Erythroblast (primary cell): Measurements from ENCODE around the gene PIGW.
"Not testable (repeated sequence)": the region's sequence is repeated elsewhere in the genome, so short reads cannot be mapped to it uniquely, and the experiment has no call there.

Experiments used
- DNase-seq, 2 experiments: peaks; one replicate each; lab custom pipeline; 2025; lab: John Stamatoyannopoulos, UW
- GATA1 ChIP-seq: IDR thresholded peaks from 2 replicates; pipeline ENCODE4 v1.6.1; 2011; ENCODE audit warnings: low read depth, mild to moderate bottlenecking, control low read depth, low read length, moderate library complexity
- POLR2A ChIP-seq: IDR thresholded peaks from 2 replicates; pipeline ENCODE4 v1.6.1; 2011; ENCODE audit warnings: mild to moderate bottlenecking, low read length

The PIGW gene

GRCh38 chr17:36501351-36501750 lies 33.4 kb upstream of the PIGW start:
- DNase-seq, result no peak
- TF ChIP-seq POLR2A, result no peak

DNA sequence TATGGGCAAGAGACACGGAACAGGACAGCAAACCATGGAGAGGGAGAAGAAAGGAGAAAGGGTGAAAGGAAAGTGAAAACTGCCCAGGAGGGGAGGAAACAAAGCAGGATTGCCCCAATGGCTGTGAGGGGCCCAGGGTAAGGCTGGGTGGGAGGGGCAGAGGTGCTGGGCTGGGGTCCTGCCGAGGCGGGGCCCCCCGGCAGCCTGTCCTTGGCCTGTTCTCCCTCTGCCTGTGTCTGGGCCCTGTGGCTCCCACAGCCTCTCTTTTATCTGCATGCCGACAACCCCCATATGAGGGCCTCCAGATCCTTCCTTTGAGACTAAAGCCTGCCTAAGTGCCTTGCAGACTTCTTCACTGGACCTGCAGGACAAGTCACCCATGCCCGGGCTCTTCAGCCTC lies 32.8 kb upstream of the PIGW start:
- no peak for TF ChIP-seq POLR2A
- TF ChIP-seq GATA1, result no peak
- no peak for DNase-seq

- no peak for TF ChIP-seq POLR2A
- no peak for TF ChIP-seq GATA1
- no peak for DNase-seq
Measured at GRCh38 chr17:36503456-36504155, 31.2 kb upstream of the PIGW start.

DNA sequence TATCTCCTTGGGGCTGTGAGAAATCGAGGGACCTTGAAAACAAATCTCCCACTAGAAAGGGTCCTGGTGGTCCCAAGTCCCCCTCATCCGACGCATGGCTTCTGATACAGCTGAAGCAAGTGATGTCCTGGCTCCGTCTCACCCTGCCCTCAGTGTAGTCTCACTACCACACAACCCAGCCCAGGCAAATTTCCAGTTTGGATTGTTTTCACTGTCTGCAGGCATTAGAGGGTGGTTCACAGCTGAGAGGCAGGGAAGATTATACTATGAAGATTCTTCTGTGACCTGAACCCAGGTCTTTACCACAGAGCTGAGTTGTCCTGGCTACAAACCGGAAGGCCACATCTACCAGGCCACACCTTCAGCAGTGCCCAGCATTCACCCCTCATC lies 30.6 kb upstream of the PIGW start:
- no peak for TF ChIP-seq GATA1
- TF ChIP-seq POLR2A, result no peak
- no peak for DNase-seq

- TF ChIP-seq POLR2A, result no peak
- no peak for TF ChIP-seq GATA1
- no peak for DNase-seq
Measured at GRCh38 chr17:36505171-36505570, 29.6 kb upstream of the PIGW start.

DNA sequence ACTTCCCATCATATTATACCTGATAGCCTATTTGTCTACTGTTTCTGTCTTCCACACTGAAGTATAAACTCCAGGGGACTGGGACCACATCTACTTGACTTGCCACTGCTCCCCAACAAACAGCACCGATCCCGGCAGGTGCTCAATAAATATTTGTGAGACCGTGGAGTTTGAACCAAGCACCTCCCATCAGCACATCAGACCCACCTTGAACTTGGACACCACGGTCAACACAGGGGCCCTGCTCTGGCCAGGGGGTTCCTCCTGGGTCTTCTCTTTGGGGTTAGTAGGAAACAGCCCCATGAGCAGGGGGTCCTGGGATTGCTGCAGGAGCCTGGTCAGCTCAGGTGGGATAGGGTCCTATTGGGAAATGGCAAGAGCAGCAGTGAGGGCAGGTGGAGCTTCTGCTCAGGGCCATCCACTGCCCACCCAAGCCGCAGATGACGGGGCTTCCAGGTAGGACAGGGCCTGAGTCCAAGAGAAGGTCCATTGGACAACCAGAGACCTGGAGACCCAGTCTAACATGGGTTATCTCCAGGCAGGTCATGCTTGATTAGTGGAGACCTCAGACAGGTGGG lies 28.4 kb upstream of the PIGW start:
- no peak for DNase-seq
- TF ChIP-seq POLR2A (no peak), GATA1 (no peak)

DNA sequence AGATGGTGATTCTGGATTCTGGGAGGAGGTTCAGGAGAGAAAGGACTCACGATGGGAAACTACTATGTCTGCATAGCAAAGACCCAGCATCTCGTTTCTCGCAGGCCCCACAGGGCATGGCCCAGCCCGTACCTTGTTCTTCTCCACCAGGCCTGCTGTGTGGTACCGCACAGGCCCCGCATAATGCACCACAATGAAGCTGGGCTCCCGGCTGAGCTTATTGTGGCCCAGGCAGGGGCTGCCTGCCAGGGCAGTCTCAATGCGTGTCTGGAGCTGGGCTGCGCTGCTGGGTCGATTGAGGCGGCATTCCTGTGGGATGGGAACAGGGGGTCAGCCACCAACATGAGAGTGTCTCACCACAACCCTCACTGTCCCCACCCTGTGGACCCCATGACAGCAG lies 28.0 kb upstream of the PIGW start:
- no peak for DNase-seq
- TF ChIP-seq GATA1 (no peak), POLR2A (no peak)

GRCh38 chr17:36507266-36507665 lies 27.5 kb upstream of the PIGW start:
- TF ChIP-seq POLR2A (no peak), GATA1 (no peak)
- no peak for DNase-seq

- DNase-seq, result not testable (repeated sequence)
Measured at GRCh38 chr17:36508439-36508838, 26.3 kb upstream of the PIGW start.

DNA sequence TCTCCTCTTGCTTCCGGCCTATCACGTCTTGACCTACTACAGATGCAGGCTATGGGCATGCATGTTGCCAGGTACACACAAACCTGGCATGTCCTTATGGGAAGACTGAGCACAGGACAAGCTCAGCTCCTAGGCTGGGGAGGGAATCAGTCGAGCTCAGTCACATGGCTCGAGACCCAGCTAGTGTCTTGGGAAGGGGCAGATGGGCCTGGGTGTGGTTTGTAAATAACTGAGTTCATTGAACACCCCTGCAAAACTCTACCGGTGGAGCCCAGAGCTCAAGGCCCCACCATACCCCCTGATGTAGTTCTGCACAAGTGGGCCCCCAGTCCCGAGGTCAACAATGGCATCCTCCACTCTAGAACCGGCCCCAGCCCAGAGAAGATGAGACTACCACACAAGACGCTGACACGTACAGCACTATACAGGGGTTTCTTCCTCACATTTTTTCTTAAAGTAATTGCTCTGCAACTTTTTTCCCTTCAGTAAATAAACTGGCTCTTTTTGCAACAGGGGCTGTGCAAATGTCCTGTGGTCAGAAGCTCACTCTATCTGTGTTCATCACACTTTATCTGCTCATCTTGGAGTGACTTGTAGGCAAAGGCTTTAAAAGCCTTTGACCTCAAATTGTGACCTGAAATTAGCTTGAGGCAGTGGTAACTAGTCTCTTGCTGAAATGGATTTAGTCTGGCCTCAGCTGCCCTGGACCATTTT lies 25.4 kb upstream of the PIGW start:
- DNase-seq, result no peak

DNA sequence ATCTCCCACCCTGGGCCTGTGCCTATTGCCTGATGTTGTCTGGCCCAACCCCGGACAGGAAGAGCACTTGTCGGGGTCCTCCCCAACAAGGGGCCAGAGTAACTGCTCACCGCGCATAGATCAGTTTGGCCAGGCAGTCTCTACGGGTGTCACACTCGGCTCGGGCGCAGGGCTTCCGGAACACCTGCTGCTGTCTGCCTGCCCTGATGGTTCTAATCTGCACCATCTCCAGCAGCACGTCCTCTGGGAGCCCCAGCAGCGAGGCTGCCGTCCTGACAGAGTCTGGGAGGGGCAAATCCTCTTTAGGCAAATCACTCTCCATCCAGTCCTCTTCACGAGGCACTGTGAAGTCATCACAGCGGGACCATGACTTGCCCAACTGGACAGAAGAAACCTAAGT lies 24.2 kb upstream of the PIGW start:
- TF ChIP-seq GATA1 (no peak), POLR2A (no peak)
- no peak for DNase-seq

More for the DNA sequence above, 25.4 kb upstream of the PIGW start:
- TF ChIP-seq POLR2A (no peak), GATA1 (no peak)

DNA sequence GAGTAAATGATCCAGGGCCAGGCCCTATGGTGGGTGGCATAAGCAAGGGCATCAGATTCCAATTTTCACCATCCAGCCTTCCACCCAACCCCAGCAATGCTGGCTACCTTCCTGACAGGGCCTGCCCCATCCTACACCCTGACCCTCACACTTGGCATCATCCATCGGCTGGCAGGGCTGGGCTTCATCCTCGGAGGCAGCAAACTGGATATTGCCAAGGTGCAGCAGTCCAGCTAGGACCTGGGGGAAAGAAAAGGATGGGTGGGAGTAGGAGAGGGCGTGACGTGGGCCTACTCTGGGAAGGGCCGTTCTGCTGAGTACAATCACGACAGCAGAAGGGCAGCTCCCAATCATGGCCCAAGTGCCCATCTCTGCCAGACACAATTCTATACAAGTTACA lies 23.6 kb upstream of the PIGW start:
- DNase-seq, result no peak
- no peak for TF ChIP-seq GATA1
- no peak for TF ChIP-seq POLR2A

DNA sequence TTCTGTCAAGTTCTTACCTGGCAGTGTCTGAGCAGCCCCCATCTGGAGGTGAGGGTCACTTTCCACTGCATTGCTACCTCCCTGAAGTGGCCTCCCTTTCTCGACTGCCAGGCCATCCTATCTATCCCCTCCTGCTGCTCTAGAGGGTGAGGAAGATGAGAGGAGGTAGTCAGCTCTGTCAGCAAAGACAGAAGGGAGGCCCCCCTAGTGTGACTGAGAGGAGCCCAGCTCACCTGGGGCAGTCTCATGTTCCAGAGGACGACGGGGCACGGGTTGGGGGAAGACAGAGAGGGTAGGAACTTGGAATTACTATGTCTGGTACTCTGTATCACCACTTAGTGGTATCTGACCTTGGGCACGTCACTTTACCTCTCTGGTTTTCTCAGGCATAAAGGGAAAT lies 22.1 kb upstream of the PIGW start:
- no peak for DNase-seq
- TF ChIP-seq POLR2A (no peak), GATA1 (no peak)

DNA sequence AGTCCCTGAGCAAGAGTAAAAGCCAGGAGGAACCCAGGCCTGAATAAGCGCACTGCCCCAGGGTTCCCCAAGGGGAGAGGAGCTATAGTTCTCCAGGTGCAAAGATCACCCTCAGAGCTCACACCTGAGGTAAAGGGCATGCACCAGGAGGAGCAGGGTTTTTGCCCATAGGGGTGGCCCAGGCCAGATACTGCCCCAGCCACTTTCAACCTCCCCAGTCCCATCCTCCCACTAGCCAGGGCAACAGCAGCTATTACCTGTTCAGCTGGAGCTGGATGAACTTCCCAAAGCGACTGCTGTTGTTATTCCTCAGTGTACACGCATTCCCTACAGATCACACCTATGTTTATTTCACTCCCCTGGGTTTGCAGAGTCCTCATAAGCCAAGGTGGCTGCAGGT lies 19.9 kb upstream of the PIGW start:
- TF ChIP-seq GATA1 (no peak), POLR2A (no peak)

More for the DNA sequence above, 19.9 kb upstream of the PIGW start:
- no peak for DNase-seq
